ENCODE results near the gene JAGN1. TPM values are rescaled to one million over a fixed set of nuclear protein-coding genes. Genes with fewer than 3 reads are reported as not detected.
A peak's percentile ranks its signal among the peaks of the same experiment; 100 is the strongest.
"Not testable (repeated sequence)": the region's sequence is repeated elsewhere in the genome, so short reads cannot be mapped to it uniquely, and the experiment has no call there.

JAGN1 gene
- total RNA-seq, 1 donor from 2014 or later: 32.7 TPM

DNA sequence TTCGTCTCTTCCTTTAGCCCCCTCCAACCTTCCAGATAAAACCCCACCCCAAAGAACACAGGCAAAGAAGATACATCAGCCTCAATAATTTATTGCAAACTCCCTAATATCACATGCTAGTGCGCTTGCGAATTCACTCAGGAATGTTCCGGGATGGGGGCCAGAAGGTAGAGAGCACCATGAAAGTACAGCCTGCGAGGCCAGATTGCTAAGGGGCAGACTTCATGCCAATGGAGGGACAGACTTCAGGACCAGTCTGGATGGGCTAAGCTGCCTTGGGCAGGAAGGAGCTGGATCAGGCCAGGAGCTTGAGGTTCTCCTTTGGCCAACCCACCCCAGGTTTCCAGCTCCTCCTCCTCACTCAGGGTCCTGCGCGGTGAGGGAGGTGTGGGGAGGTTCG lies 23.8 kb upstream of the JAGN1 start:
- Mint-ChIP-seq H3K4me1 (peaks cover 10% of the 10 kb centered on the region), H3K27ac (no peak overlapping the region), H3K4me3 (no peak overlapping the region), H3K36me3 (no peaks in the 10 kb centered on the region), H3K27me3 (ENCODE audit: insufficient read depth, low read depth) (peaks cover 12% of the 10 kb centered on the region), H3K9me3 (no peaks in the 10 kb centered on the region)
- peaks cover 20% of the 10 kb centered on the region for H3K27me3 ChIP-seq
- H3K9me3 ChIP-seq (ENCODE audit: low read depth): no peaks in the 10 kb centered on the region
- H3K4me2 ChIP-seq: no peak overlapping the region
- H2AFZ ChIP-seq (replicated peaks): no peak overlapping the region
- no peaks in the 10 kb centered on the region for H4K20me1 ChIP-seq (ENCODE audit: low read depth)
- DNase-seq (ENCODE audit: low spot score): no peak
- H3K4me1 ChIP-seq: peaks cover 6% of the 10 kb centered on the region
- H3F3A ChIP-seq (ENCODE audit: low read depth): peaks cover 7% of the 10 kb centered on the region
- no peak overlapping the region for H3K4me3 ChIP-seq
- H3K9ac ChIP-seq: no peak overlapping the region
- no peak for TF ChIP-seq EZH2 (IDR thresholded peaks at IDR 0.05)
- TF ChIP-seq EZH2phosphoT487 (IDR thresholded peaks at IDR 0.05): no peak
- no peaks in the 10 kb centered on the region for H3K36me3 ChIP-seq
- H3K79me2 ChIP-seq (ENCODE audit: low read depth): no peaks in the 10 kb centered on the region
- H3K27ac ChIP-seq: no peak overlapping the region

DNA sequence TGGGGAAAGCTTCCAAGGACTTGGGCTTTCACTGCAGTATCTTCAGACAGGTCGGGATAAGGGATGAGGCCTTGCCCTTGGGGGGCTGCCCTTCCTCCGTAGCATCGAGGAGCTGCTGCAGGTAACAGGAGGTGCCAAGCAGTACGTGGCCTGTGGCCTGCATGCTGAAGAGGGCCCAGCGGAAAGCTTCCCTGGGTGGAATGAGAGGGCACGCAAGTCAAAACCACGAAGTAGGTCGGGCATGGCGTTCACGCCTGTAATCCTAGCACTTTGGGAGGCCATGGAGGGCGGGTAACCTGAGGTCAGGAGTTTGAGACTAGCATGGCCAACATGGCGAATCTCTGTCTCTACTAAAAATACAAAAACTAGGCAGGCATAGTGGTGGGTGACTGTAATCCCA lies 23.3 kb upstream of the JAGN1 start:
- H3K4me3 Mint-ChIP-seq: no peak overlapping the region
- no peaks in the 10 kb centered on the region for H3K79me2 ChIP-seq (ENCODE audit: low read depth)
- no peaks in the 10 kb centered on the region for H3K36me3 Mint-ChIP-seq
- TF ChIP-seq EZH2 (IDR thresholded peaks at IDR 0.05): no peak
- TF ChIP-seq EZH2phosphoT487 (IDR thresholded peaks at IDR 0.05): no peak
- TF ChIP-seq, protein P1, sequence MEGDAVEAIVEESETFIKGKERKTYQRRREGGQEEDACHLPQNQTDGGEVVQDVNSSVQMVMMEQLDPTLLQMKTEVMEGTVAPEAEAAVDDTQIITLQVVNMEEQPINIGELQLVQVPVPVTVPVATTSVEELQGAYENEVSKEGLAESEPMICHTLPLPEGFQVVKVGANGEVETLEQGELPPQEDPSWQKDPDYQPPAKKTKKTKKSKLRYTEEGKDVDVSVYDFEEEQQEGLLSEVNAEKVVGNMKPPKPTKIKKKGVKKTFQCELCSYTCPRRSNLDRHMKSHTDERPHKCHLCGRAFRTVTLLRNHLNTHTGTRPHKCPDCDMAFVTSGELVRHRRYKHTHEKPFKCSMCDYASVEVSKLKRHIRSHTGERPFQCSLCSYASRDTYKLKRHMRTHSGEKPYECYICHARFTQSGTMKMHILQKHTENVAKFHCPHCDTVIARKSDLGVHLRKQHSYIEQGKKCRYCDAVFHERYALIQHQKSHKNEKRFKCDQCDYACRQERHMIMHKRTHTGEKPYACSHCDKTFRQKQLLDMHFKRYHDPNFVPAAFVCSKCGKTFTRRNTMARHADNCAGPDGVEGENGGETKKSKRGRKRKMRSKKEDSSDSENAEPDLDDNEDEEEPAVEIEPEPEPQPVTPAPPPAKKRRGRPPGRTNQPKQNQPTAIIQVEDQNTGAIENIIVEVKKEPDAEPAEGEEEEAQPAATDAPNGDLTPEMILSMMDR (IDR thresholded peaks at IDR 0.05): no peak
- no peaks in the 10 kb centered on the region for H3K36me3 ChIP-seq
- H2AFZ ChIP-seq (replicated peaks): no peak overlapping the region
- H3K4me1 Mint-ChIP-seq: peaks cover 7% of the 10 kb centered on the region
- no peak overlapping the region for H3K27ac ChIP-seq
- no peak for DNase-seq (ENCODE audit: low spot score)
- peak overlapping the region; percentile 76 for H3K27ac Mint-ChIP-seq
- H3K9me3 Mint-ChIP-seq: no peaks in the 10 kb centered on the region
- no peak overlapping the region for H3K4me2 ChIP-seq
- H3K9me3 ChIP-seq (ENCODE audit: low read depth): no peaks in the 10 kb centered on the region
- H3F3A ChIP-seq (ENCODE audit: low read depth): peaks cover 3% of the 10 kb centered on the region
- H3K4me3 ChIP-seq: no peak overlapping the region
- peaks cover 4% of the 10 kb centered on the region for H3K4me1 ChIP-seq
- no peaks in the 10 kb centered on the region for H4K20me1 ChIP-seq (ENCODE audit: low read depth)
- no peak overlapping the region for H3K9ac ChIP-seq
- peaks cover 10% of the 10 kb centered on the region for H3K27me3 Mint-ChIP-seq (ENCODE audit: insufficient read depth, low read depth)
- peaks cover 15% of the 10 kb centered on the region for H3K27me3 ChIP-seq

DNA sequence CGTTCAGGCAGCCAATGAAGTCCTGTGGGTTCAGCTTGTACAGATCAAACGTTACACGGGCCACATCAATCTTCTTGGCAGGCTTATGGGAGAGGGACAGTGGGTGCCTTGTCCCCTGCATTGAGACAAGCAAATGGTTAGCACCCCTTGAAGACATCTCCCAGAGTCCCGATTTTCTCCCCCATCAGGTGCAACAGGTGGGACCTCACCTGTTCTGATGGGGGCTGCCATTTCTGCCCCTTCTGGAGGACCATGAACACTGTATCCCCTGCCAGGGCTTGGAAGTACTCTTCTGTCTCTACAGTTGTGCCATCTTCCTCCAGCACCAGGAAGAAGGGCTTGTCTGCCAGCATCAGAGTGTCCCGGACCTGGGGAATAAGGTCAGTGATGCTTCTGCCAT lies 20.5 kb upstream of the JAGN1 start:
- Mint-ChIP-seq H3K27ac (no peak overlapping the region), H3K27me3 (ENCODE audit: insufficient read depth, low read depth) (peaks cover 5% of the 10 kb centered on the region), H3K4me1 (no peaks in the 10 kb centered on the region), H3K36me3 (no peaks in the 10 kb centered on the region), H3K4me3 (no peak overlapping the region), H3K9me3 (no peaks in the 10 kb centered on the region)
- no peak overlapping the region for H3K27ac ChIP-seq
- no peaks in the 10 kb centered on the region for H4K20me1 ChIP-seq (ENCODE audit: low read depth)
- H3F3A ChIP-seq (ENCODE audit: low read depth): no peaks in the 10 kb centered on the region
- H3K9me3 ChIP-seq (ENCODE audit: low read depth): no peaks in the 10 kb centered on the region
- H3K79me2 ChIP-seq (ENCODE audit: low read depth): no peaks in the 10 kb centered on the region
- no peak for DNase-seq (ENCODE audit: low spot score)
- H3K27me3 ChIP-seq: no peaks in the 10 kb centered on the region
- H2AFZ ChIP-seq (replicated peaks): no peak overlapping the region
- H3K4me1 ChIP-seq: no peaks in the 10 kb centered on the region
- H3K36me3 ChIP-seq: no peaks in the 10 kb centered on the region
- no peak overlapping the region for H3K4me2 ChIP-seq
- H3K4me3 ChIP-seq: no peak overlapping the region
- no peak for TF ChIP-seq EZH2 (IDR thresholded peaks at IDR 0.05)
- TF ChIP-seq, protein P1 (IDR thresholded peaks at IDR 0.05): no peak
- no peak for TF ChIP-seq EZH2phosphoT487 (IDR thresholded peaks at IDR 0.05)
- H3K9ac ChIP-seq: no peak overlapping the region

DNA sequence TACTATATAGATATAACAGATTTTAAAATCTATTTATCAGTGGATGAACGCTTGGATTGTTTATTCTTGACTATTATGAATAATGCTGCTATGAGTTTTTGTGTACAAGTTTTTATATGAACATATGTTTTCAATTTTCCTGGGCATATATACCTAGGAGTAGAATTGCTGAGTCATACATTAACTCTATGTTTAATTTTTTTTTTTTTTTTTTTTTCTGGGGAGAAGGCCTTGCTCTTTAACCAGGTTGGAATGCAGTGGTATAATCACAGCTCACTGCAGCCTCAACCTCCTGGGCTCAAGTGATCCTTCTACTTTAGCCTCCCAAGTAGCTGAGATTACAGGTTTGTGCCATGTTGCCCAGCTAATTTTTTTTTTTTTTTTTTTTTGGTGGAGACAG lies 19.4 kb upstream of the JAGN1 start:
- H3K36me3 Mint-ChIP-seq: no peaks in the 10 kb centered on the region
- Histone ChIP-seq H2AFZ (replicated peaks) (no peak overlapping the region), H3K36me3 (no peaks in the 10 kb centered on the region), H3K27me3 (no peaks in the 10 kb centered on the region), H4K20me1 (ENCODE audit: low read depth) (no peaks in the 10 kb centered on the region), H3K27ac (no peak overlapping the region), H3K4me2 (no peak overlapping the region), H3F3A (ENCODE audit: low read depth) (no peaks in the 10 kb centered on the region), H3K4me1 (no peaks in the 10 kb centered on the region), H3K9me3 (ENCODE audit: low read depth) (no peaks in the 10 kb centered on the region), H3K4me3 (no peak overlapping the region), H3K79me2 (ENCODE audit: low read depth) (no peaks in the 10 kb centered on the region), H3K9ac (no peak overlapping the region)
- DNase-seq (ENCODE audit: low spot score): no peak
- no peak overlapping the region for H3K27ac Mint-ChIP-seq
- H3K4me1 Mint-ChIP-seq: no peaks in the 10 kb centered on the region
- peaks cover 4% of the 10 kb centered on the region for H3K27me3 Mint-ChIP-seq (ENCODE audit: insufficient read depth, low read depth)
- H3K9me3 Mint-ChIP-seq: no peaks in the 10 kb centered on the region
- TF ChIP-seq EZH2 (IDR thresholded peaks at IDR 0.05): no peak
- TF ChIP-seq, protein P1 (IDR thresholded peaks at IDR 0.05): no peak
- TF ChIP-seq EZH2phosphoT487 (IDR thresholded peaks at IDR 0.05): no peak
- no peak overlapping the region for H3K4me3 Mint-ChIP-seq

DNA sequence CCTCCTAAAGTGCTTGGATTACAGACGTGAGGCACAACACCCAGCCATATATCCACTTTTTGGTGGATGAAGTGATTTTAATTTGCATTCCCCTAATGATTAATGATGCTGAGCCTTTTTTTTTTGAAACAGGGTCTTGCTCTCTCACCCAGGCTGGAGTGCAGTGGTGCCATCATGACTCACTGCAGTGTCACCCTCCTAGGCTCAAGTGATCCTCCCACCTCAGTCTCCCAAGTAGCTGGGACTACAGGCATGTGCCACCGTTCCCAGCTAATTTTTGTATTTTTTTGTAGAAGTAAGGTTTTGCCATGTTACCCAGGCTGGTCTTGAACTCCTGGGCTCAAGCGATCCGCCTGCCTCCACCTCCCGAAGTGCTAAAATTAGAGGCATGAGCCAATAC lies 18.3 kb upstream of the JAGN1 start:
- not testable (repeated sequence) for H3K27ac Mint-ChIP-seq; H2AFZ ChIP-seq (replicated peaks); H3K27me3 ChIP-seq; H4K20me1 ChIP-seq (ENCODE audit: low read depth); H3K4me1 ChIP-seq; H3K9me3 ChIP-seq (ENCODE audit: low read depth); H3K36me3 Mint-ChIP-seq; H3K9me3 Mint-ChIP-seq; H3K4me1 Mint-ChIP-seq; H3K4me3 Mint-ChIP-seq; H3K27me3 Mint-ChIP-seq (ENCODE audit: insufficient read depth, low read depth); H3K27ac ChIP-seq; H3F3A ChIP-seq (ENCODE audit: low read depth); H3K9ac ChIP-seq; H3K79me2 ChIP-seq (ENCODE audit: low read depth); H3K36me3 ChIP-seq; H3K4me3 ChIP-seq; DNase-seq (ENCODE audit: low spot score); H3K4me2 ChIP-seq
